ENCODE results near the gene ARSG.

The ARSG gene

GRCh38 chr17:68315930-68316329 lies 24.6 kb downstream of the ARSG start:
- TF ChIP-seq ZFX (IDR thresholded peaks at IDR 0.05) = no peak
- TF ChIP-seq, protein P1, sequence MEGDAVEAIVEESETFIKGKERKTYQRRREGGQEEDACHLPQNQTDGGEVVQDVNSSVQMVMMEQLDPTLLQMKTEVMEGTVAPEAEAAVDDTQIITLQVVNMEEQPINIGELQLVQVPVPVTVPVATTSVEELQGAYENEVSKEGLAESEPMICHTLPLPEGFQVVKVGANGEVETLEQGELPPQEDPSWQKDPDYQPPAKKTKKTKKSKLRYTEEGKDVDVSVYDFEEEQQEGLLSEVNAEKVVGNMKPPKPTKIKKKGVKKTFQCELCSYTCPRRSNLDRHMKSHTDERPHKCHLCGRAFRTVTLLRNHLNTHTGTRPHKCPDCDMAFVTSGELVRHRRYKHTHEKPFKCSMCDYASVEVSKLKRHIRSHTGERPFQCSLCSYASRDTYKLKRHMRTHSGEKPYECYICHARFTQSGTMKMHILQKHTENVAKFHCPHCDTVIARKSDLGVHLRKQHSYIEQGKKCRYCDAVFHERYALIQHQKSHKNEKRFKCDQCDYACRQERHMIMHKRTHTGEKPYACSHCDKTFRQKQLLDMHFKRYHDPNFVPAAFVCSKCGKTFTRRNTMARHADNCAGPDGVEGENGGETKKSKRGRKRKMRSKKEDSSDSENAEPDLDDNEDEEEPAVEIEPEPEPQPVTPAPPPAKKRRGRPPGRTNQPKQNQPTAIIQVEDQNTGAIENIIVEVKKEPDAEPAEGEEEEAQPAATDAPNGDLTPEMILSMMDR (conservative IDR thresholded peaks at IDR 0.05) = no peak
- H3K27ac ChIP-seq = no peak overlapping the region

DNA sequence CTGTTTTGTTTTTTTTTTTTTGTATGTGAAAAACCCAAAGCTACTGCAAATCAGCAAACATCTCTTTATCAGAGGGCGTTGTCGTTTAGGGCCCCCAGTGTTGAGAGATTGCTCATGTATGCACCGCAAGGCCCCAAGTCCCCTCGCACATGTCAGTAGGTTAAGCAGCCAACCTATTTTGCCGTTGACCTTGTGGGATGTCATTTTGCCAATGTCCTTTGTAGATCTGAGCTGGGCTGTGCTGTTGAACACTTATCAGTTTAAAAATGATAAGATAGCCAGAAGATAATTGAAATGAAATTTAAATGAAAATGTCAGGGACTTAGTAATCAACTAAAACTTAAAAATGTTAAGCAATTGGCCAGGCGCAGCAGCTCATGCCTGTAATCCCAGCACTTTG lies 26.2 kb downstream of the ARSG start:
- no peak overlapping the region for H3K27ac ChIP-seq
- TF ChIP-seq, protein P1 (conservative IDR thresholded peaks at IDR 0.05) = no peak
- no peak for TF ChIP-seq ZFX (IDR thresholded peaks at IDR 0.05)

- TF ChIP-seq, protein P1 (conservative IDR thresholded peaks at IDR 0.05) = no peak
- TF ChIP-seq ZFX (IDR thresholded peaks at IDR 0.05) = no peak
- no peak overlapping the region for H3K27ac ChIP-seq
These were observed 27.1 kb downstream of the ARSG start for GRCh38 chr17:68318103-68318991.

DNA sequence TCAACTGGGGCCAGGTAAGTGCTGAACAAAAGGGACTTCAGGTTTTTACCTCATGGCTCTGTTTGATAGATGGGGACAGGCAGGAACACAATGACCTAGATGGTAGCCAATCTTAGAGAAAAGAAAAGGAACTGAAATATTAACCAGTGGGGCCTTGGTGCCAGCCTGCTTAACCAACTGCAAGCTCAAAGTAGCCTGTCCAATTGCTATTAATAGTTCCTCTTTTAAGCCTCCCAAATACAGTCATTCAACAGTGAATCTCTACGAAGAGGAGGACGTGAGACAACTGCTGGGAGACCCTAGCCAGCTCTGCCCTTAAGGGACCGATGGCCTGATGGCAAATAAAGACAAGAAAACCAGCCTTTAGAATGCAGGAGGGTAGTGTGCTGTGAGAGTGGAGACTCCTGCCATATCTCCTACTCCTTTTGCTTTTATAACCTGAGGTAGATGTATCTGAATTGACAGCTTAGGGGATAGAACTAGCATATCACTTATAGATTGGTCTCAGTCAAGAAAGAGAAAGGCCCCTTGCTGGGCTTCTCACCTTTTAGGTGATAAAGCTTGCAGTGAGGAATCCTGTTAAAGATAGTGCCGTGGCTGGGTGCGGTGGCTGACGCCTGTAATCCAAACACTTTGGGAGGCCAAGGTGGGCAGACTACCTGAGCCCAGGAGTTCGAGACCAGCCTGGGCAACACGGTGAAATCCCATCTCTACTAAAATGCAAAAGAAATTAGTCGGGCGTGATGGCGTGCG lies 28.3 kb downstream of the ARSG start:
- TF ChIP-seq ZFX (IDR thresholded peaks at IDR 0.05) = no peak
- TF ChIP-seq, protein P1 (conservative IDR thresholded peaks at IDR 0.05) = no peak
- H3K27ac ChIP-seq = no peak overlapping the region

- no peak for TF ChIP-seq ZFX (IDR thresholded peaks at IDR 0.05)
- TF ChIP-seq, protein P1 (conservative IDR thresholded peaks at IDR 0.05) = no peak
- H3K27ac ChIP-seq = no peak overlapping the region
These were observed 29.1 kb downstream of the ARSG start for GRCh38 chr17:68320311-68320865.

GRCh38 chr17:68320943-68321555 lies 29.8 kb downstream of the ARSG start:
- TF ChIP-seq, protein P1 (conservative IDR thresholded peaks at IDR 0.05) = no peak
- no peak for TF ChIP-seq ZFX (IDR thresholded peaks at IDR 0.05)

More at GRCh38 chr17:68320943-68321555, 29.8 kb downstream of the ARSG start:
- no peak overlapping the region for H3K27ac ChIP-seq

Measured in C4-2B (cell line).